Panc1 (cell line): ENCODE measurements around the gene TACC2. TPM values are rescaled to one million over a fixed set of nuclear protein-coding genes. Genes with fewer than 3 reads are reported as not detected.
A peak's percentile ranks its signal among the peaks of the same experiment; 100 is the strongest.

Experiments used
- ATAC-seq: fragments of 200-7000 bp; cut with Tn5 transposase; 2 replicates; pipeline ENCODE4 v1.9.1; 2020; ENCODE audit warnings: mild to moderate bottlenecking, moderate library complexity
- BruUV-seq: library from RNA; stranded (reverse); fragments of 400-500 nt; replicated peaks from 2 replicates; lab custom pipeline; 2021; lab: Mats Ljungman, UMichigan
- CTCF ChIA-PET: fragments of 300-600 bp; sonication (Branson Sonifier 250); formaldehyde crosslinking; loops from one replicate; lab custom pipeline; 2022; ENCODE audit warnings: antibody characterized with exemption; lab: Charles Lee
- POLR2A ChIA-PET: fragments of 300-600 bp; sonication (Branson Sonifier 250); formaldehyde crosslinking; loops from one replicate; lab custom pipeline; 2022; ENCODE audit warnings: antibody characterized with exemption; lab: Charles Lee
- DNase-seq: peaks from one replicate; pipeline ENCODE4 v3.0.0-alpha.2; 2010; ENCODE audit warnings: low read depth, low spot score
- H3K27ac ChIP-seq: 2 replicates; pipeline ENCODE4 v1.5.1; 2011; ENCODE audit warnings: mild to moderate bottlenecking, low read length, inconsistent platforms
- H3K27me3 ChIP-seq: fragments of 200-500 bp; sonication (Bioruptor generic); 2 replicates; pipeline ENCODE4 v1.6.0; 2014; ENCODE audit warnings: low read length, inconsistent platforms; ENCODE audit not compliant: control insufficient read depth, insufficient read depth
- H3K36me3 ChIP-seq: fragments of 200-500 bp; sonication (Bioruptor generic); 2 replicates; pipeline ENCODE4 v1.5.1; 2014; ENCODE audit warnings: inconsistent platforms, mild to moderate bottlenecking, low read length, moderate library complexity; ENCODE audit not compliant: control insufficient read depth, insufficient read depth
- H3K4me1 ChIP-seq: 2 replicates; pipeline ENCODE4 v1.5.1; 2011; ENCODE audit warnings: inconsistent platforms, mild to moderate bottlenecking, low read length, moderate library complexity; ENCODE audit not compliant: control insufficient read depth, insufficient read depth
- H3K4me3 ChIP-seq, 2 experiments: 2 replicates each; pipeline ENCODE4 v1.5.1; 2011 to 2012; ENCODE audit warnings: low read depth in 2 of 2, low read length in 2 of 2, mild to moderate bottlenecking in 2 of 2, inconsistent platforms in 1 of 2, moderate library complexity in 1 of 2
- H3K9me3 ChIP-seq: fragments of 200-500 bp; sonication (Bioruptor generic); 2 replicates; pipeline ENCODE4 v1.5.1; 2014; ENCODE audit warnings: low read depth, mild to moderate bottlenecking, inconsistent platforms, low read length, moderate library complexity; ENCODE audit not compliant: control insufficient read depth, insufficient read depth
- CTCF ChIP-seq: fragments of 450-650 bp; IDR thresholded peaks from 2 replicates; pipeline ENCODE4 v1.5.1; 2017; ENCODE audit warnings: mild to moderate bottlenecking
- POLR2AphosphoS5 ChIP-seq: IDR thresholded peaks from 2 replicates; pipeline ENCODE4 v1.6.1; 2012; ENCODE audit warnings: mild to moderate bottlenecking, low read depth, low read length, moderate library complexity
- REST ChIP-seq, 2 experiments: IDR thresholded peaks; 2 replicates each; pipeline ENCODE4 v1.6.1; 2011 to 2012; ENCODE audit warnings: low read depth in 2 of 2, control low read depth in 1 of 2, low read length in 1 of 2, mild to moderate bottlenecking in 1 of 2, moderate library complexity in 1 of 2; ENCODE audit not compliant: insufficient read depth in 1 of 2
- SIN3A ChIP-seq: IDR thresholded peaks from 2 replicates; pipeline ENCODE4 v1.6.1; 2012; ENCODE audit warnings: low read depth, mild to moderate bottlenecking, low read length, moderate library complexity, borderline replicate concordance; ENCODE audit not compliant: insufficient read depth
- TCF7L2 ChIP-seq: IDR thresholded peaks from 2 replicates; pipeline ENCODE4 v1.6.1; 2011; ENCODE audit warnings: mild to moderate bottlenecking, low read depth, low read length, inconsistent platforms
- in situ Hi-C: cut with HindIII; loops from 2 replicates; pipeline ENCODE4 v1.10.0; 2016; ENCODE audit warnings: low sequenced_read_pairs, low pct_unique_long_range_greater_than_20kb
- intact Hi-C: fragments of 100-400 bp; cut with micrococcal nuclease; formaldehyde crosslinking; loops from one replicate; pipeline ENCODE4 v1.10.0; 2022; ENCODE audit not compliant: unreplicated experiment
- total RNA-seq: library from RNA; stranded (reverse); gene quantifications from one replicate; pipeline ENCODE4 v1.2.1, GENCODE V29; 2021; ENCODE audit not compliant: unreplicated experiment

Gene TACC2
- total RNA-seq, 1 experiment from 2014 or later, result 133 TPM

GRCh38 chr10:122020226-122020625 is 31.3 kb downstream of the TACC2 start:
- CTCF ChIA-PET, result no interaction called here
- Histone ChIP-seq H3K9me3 (no peaks in the 10 kb centered on the region), H3K27me3 (no peaks in the 10 kb centered on the region), H3K4me3 (peak overlapping the region in 1 of 2 experiments; percentile 36; a peak in 2 of 4 replicates), H3K36me3 (no peaks in the 10 kb centered on the region), H3K27ac (no peak overlapping the region), H3K4me1 (peaks cover 22% of the 10 kb centered on the region)
- DNase-seq (no peak), ATAC-seq (no peak)
- no TSS peak for BruUV-seq
- intact Hi-C loops (no loop called here), in situ Hi-C loops (no loop called here)
- POLR2A ChIA-PET, result no interaction called here
- TF ChIP-seq REST (IDR thresholded peaks at IDR 0.05; ENCODE audit: insufficient read depth in 1 of 2, low read depth in 2 of 2, low read length in 1 of 2) (no peak), SIN3A (no peak), CTCF (no peak), POLR2AphosphoS5 (no peak), TCF7L2 (no peak)

- Histone ChIP-seq H3K27ac (peak overlapping the region; percentile 36), H3K36me3 (no peaks in the 10 kb centered on the region), H3K4me1 (peaks cover 22% of the 10 kb centered on the region), H3K27me3 (no peaks in the 10 kb centered on the region), H3K4me3 (no peak overlapping the region), H3K9me3 (no peaks in the 10 kb centered on the region)
- POLR2A ChIA-PET, result no interaction called here
- intact Hi-C loops (no loop called here), in situ Hi-C loops (no loop called here)
- DNase-seq, result no peak
- no TSS peak for BruUV-seq
- no peak for ATAC-seq
- CTCF ChIA-PET, result no interaction called here
- no peak for TF ChIP-seq REST (IDR thresholded peaks at IDR 0.05; ENCODE audit: insufficient read depth in 1 of 2, low read depth in 2 of 2, low read length in 1 of 2)
- no peak for TF ChIP-seq POLR2AphosphoS5
- TF ChIP-seq TCF7L2, result no peak
- no peak for TF ChIP-seq CTCF
- no peak for TF ChIP-seq SIN3A
Observed at GRCh38 chr10:122021379-122021778, 32.4 kb downstream of the TACC2 start.
